ENCODE data around the gene HTRA3.

The HTRA3 gene

GRCh38 chr4:8269535-8270417, at the start of gene HTRA3:
Gene HTRA3 (plus strand): TSS chr4:8269754. CDS start chr4:8269969, 215 bp downstream.
- in situ Hi-C loops (cut with HindIII; ENCODE audit: low sequenced_read_pairs): loop anchor here (5.0 kb wide), 1 partner anchor 138 kb away; no protein-coding TSS in a partner anchor

GRCh38 chr4:8220661-8221450, 48.7 kb upstream of the HTRA3 start:
- in situ Hi-C loops (cut with HindIII; ENCODE audit: low sequenced_read_pairs): loop anchor here (5.0 kb wide), 3 partner anchors 49 to 181 kb away; no protein-coding TSS in a partner anchor

GRCh38 chr4:8221476-8221875, 48.1 kb upstream of the HTRA3 start:
- in situ Hi-C loops (cut with HindIII; ENCODE audit: low sequenced_read_pairs): loop anchor here (5.0 kb wide), 3 partner anchors 49 to 181 kb away; no protein-coding TSS in a partner anchor

- in situ Hi-C loops (cut with HindIII; ENCODE audit: low sequenced_read_pairs): loop anchor here (5.0 kb wide), 3 partner anchors 50 to 180 kb away; no protein-coding TSS in a partner anchor
Measured at GRCh38 chr4:8221985-8222384, 47.6 kb upstream of the HTRA3 start.

- in situ Hi-C loops (cut with HindIII; ENCODE audit: low sequenced_read_pairs): loop anchor here (5.0 kb wide), 3 partner anchors 50 to 180 kb away; no protein-coding TSS in a partner anchor
Measured at GRCh38 chr4:8222609-8223388, 46.8 kb upstream of the HTRA3 start.

GRCh38 chr4:8224267-8224974, 45.1 kb upstream of the HTRA3 start:
- in situ Hi-C loops (cut with HindIII; ENCODE audit: low sequenced_read_pairs): loop anchor here (5.0 kb wide), 3 partner anchors 52 to 178 kb away; no protein-coding TSS in a partner anchor

GRCh38 chr4:8224975-8225625, 44.5 kb upstream of the HTRA3 start:
- in situ Hi-C loops (cut with HindIII; ENCODE audit: low sequenced_read_pairs): loop anchor here (5.0 kb wide), 3 partner anchors 53 to 177 kb away; no protein-coding TSS in a partner anchor

GRCh38 chr4:8225706-8226443, 43.7 kb upstream of the HTRA3 start:
- in situ Hi-C loops (cut with HindIII; ENCODE audit: low sequenced_read_pairs): no loop called here

GRCh38 chr4:8227201-8227770, 42.3 kb upstream of the HTRA3 start:
- in situ Hi-C loops (cut with HindIII; ENCODE audit: low sequenced_read_pairs): no loop called here

GRCh38 chr4:8227771-8228318, 41.7 kb upstream of the HTRA3 start:
- in situ Hi-C loops (cut with HindIII; ENCODE audit: low sequenced_read_pairs): no loop called here

- in situ Hi-C loops (cut with HindIII; ENCODE audit: low sequenced_read_pairs): no loop called here
Measured at GRCh38 chr4:8228319-8229250, 41.0 kb upstream of the HTRA3 start.

GRCh38 chr4:8229331-8229975, 40.1 kb upstream of the HTRA3 start:
- in situ Hi-C loops (cut with HindIII; ENCODE audit: low sequenced_read_pairs): no loop called here

GRCh38 chr4:8230033-8230432, 39.5 kb upstream of the HTRA3 start:
- in situ Hi-C loops (cut with HindIII; ENCODE audit: low sequenced_read_pairs): no loop called here

- in situ Hi-C loops (cut with HindIII; ENCODE audit: low sequenced_read_pairs): no loop called here
Measured at GRCh38 chr4:8230891-8231290, 38.7 kb upstream of the HTRA3 start.

GRCh38 chr4:8231551-8232049, 38.0 kb upstream of the HTRA3 start:
- in situ Hi-C loops (cut with HindIII; ENCODE audit: low sequenced_read_pairs): no loop called here

GRCh38 chr4:8232748-8233147, 36.8 kb upstream of the HTRA3 start:
- in situ Hi-C loops (cut with HindIII; ENCODE audit: low sequenced_read_pairs): no loop called here

Measured in endothelial cell of hepatic sinusoid (primary cell).